Activated naive CD8-positive, alpha-beta T cell (primary cell): ENCODE results near the gene IL36B.
A peak's percentile ranks its signal among the peaks of the same experiment; 100 is the strongest.

ENCODE experiments used
- H3K27ac Mint-ChIP-seq: one replicate; pipeline ENCODE4 v1.8.0; 2021; ENCODE audit warnings: mixed read lengths
- H3K27me3 Mint-ChIP-seq: one replicate; pipeline ENCODE4 v1.8.0; 2021; ENCODE audit warnings: mixed read lengths
- H3K36me3 Mint-ChIP-seq: one replicate; pipeline ENCODE4 v1.8.0; 2021; ENCODE audit warnings: mixed read lengths
- H3K4me1 Mint-ChIP-seq: one replicate; pipeline ENCODE4 v1.8.0; 2021; ENCODE audit warnings: low read depth, mixed read lengths
- H3K4me3 Mint-ChIP-seq: one replicate; pipeline ENCODE4 v1.8.0; 2021; ENCODE audit warnings: mild to moderate bottlenecking, mixed read lengths
- H3K9me3 Mint-ChIP-seq: one replicate; pipeline ENCODE4 v1.8.0; 2021; ENCODE audit warnings: low read depth, mixed read lengths

Gene IL36B

DNA sequence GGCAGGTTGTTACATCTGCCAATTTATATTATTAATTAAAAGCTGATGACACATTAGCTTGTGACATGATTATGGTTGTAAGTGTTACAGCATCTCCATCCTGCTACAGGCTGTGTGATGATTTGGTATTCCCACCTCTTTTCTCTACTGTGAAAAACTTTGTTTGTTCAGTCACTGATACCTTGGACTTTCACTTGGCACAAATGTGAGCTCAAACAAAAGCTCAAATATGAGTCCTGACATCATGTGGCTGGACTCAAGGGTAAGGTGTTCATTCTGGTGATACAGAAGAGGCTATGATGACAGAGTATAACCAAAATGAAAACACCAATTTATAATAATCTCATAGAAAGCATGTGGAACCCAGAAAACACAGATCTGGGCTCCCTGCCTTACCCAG, 58.8 kb downstream of the IL36B start:
- Mint-ChIP-seq H3K9me3 (peaks cover 22% of the 10 kb centered on the region), H3K4me3 (no peak overlapping the region), H3K36me3 (peaks cover 18% of the 10 kb centered on the region), H3K27ac (no peak overlapping the region), H3K27me3 (no peaks in the 10 kb centered on the region), H3K4me1 (peaks cover 43% of the 10 kb centered on the region)

DNA sequence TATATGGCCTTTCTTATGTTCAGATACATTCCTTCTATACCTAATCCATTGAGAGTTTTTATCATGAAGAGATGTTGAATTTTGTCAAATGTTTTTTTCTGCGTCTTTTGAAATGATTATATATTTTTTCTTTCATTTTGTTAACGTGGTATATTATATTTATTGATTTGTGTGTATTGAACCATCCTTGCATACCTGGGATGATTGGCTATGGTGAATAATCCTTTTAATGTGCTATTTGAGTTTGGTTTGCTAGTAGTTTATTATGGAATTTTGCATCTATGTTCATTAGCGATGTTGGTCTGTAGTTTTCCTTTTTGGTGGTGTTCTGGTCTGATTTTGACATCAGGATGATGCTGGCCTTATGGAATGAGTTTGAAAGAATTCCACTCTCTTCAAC, 63.1 kb downstream of the IL36B start:
- no peak overlapping the region for H3K4me3 Mint-ChIP-seq
- H3K4me1 Mint-ChIP-seq: peaks cover 30% of the 10 kb centered on the region
- peaks cover 18% of the 10 kb centered on the region for H3K36me3 Mint-ChIP-seq
- H3K9me3 Mint-ChIP-seq: peaks cover 15% of the 10 kb centered on the region
- no peaks in the 10 kb centered on the region for H3K27me3 Mint-ChIP-seq
- H3K27ac Mint-ChIP-seq: no peak overlapping the region

DNA sequence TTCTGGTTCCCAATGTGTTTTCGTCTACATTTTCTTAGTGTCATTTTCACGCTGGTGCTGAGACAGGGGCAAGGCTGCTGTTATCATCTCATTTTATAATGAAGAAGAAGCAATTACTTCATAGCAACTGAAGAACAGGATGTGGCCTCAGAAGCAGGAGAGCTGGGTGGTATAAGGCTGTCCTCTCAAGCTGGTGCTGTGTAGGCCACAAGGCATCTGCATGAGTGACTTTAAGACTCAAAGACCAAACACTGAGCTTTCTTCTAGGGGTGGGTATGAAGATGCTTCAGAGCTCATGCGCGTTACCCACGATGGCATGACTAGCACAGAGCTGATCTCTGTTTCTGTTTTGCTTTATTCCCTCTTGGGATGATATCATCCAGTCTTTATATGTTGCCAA, 67.6 kb downstream of the IL36B start:
- H3K9me3 Mint-ChIP-seq: no peaks in the 10 kb centered on the region
- H3K4me1 Mint-ChIP-seq: peaks cover 23% of the 10 kb centered on the region

DNA sequence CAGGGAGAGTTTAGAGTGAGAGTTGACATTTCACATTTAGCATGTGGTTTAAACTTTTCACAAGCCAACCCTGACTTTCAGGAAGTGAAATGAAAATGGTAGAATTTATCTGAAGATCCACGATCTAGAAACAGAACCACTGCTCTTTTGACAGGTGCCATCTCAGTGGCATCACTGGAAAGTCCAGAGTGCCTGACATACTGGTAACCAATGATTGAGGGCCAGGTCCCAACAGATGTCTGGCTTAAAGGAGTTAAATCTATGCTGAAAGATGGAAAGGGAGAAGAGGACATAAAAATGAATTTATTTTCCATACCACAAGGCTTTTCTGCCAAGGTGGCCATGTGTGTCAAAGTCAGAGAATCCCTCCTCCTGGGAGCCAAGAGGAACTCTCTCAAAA, 72.1 kb downstream of the IL36B start:
- H3K36me3 Mint-ChIP-seq: no peaks in the 10 kb centered on the region
- H3K9me3 Mint-ChIP-seq: no peaks in the 10 kb centered on the region
- no peak overlapping the region for H3K4me3 Mint-ChIP-seq
- H3K4me1 Mint-ChIP-seq: peaks cover 17% of the 10 kb centered on the region
- H3K27me3 Mint-ChIP-seq: no peaks in the 10 kb centered on the region
- H3K27ac Mint-ChIP-seq: peak overlapping the region; percentile 86

More for the DNA sequence above, 67.6 kb downstream of the IL36B start:
- H3K36me3 Mint-ChIP-seq: peaks cover 7% of the 10 kb centered on the region
- no peaks in the 10 kb centered on the region for H3K27me3 Mint-ChIP-seq
- H3K27ac Mint-ChIP-seq: peak overlapping the region; percentile 86
- peak overlapping the region; percentile 12 for H3K4me3 Mint-ChIP-seq

DNA sequence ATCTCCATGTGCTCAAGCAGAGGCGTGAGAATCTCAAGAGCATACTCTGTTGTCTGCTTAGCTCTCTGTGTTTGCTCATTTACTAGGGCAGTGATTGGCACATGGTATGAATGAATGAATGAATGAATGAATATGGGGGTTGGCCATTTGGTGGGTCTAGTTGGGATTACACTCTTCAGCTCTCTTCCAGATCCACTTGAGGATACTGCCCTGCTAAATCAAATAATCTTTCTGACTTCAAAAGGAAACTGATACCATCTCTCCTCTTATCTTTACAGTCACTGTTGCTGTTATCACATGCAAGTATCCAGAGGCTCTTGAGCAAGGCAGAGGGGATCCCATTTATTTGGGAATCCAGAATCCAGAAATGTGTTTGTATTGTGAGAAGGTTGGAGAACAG, 72.9 kb downstream of the IL36B start:
- no peaks in the 10 kb centered on the region for H3K36me3 Mint-ChIP-seq

DNA sequence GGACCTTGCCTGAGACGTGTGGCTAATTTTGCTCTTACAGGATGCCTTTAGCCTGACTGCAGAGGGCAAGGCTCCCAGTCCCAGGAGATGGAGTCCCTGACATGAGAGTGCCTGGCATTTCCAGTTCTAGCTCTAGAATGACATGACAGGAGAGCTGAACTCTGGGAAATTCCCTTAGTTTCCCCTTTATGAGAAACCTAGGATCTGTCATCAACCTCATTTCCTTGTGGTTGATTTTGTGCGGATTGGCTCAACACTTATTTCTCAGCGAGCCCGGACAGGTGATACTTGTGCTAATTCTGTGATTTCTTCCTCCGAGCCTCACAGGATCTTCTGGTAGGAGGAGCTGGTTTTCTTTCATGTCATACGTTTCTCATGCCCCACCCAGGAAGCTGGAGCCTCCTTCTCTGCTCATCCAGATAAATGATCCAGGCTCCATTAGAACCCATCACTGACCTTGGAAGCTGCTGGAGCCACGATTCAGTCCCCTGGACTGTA, 75.1 kb downstream of the IL36B start, which contains the start of gene IL36G:
TSS of gene IL36G (plus strand) at position 448 of the 498 bp plus-strand sequence. CDS start 633 bp downstream, outside the sequence.
- no peak within 1 kb of the TSS for H3K27ac Mint-ChIP-seq
- H3K4me3 Mint-ChIP-seq: no peak within 1 kb of the TSS
- H3K4me1 Mint-ChIP-seq: peaks cover 4% of the 10 kb centered on the region
- H3K36me3 Mint-ChIP-seq: no peaks in the 10 kb centered on the region
- no peaks in the 10 kb centered on the region for H3K9me3 Mint-ChIP-seq
- no peaks in the 10 kb centered on the region for H3K27me3 Mint-ChIP-seq

More for the DNA sequence above, 72.9 kb downstream of the IL36B start:
- H3K4me3 Mint-ChIP-seq: no peak overlapping the region
- no peaks in the 10 kb centered on the region for H3K27me3 Mint-ChIP-seq
- H3K27ac Mint-ChIP-seq: no peak overlapping the region
- no peaks in the 10 kb centered on the region for H3K9me3 Mint-ChIP-seq
- peaks cover 11% of the 10 kb centered on the region for H3K4me1 Mint-ChIP-seq
